HG02943 (cell line): ENCODE results near the gene TMEM51.

ENCODE experiments used
- ATAC-seq: cut with Tn5 transposase; IDR thresholded peaks from one replicate; pipeline ENCODE4 v1.9.1; 2021; ENCODE audit warnings: mild to moderate bottlenecking, low read depth, moderate library complexity; ENCODE audit not compliant: unreplicated experiment

The TMEM51 gene

DNA sequence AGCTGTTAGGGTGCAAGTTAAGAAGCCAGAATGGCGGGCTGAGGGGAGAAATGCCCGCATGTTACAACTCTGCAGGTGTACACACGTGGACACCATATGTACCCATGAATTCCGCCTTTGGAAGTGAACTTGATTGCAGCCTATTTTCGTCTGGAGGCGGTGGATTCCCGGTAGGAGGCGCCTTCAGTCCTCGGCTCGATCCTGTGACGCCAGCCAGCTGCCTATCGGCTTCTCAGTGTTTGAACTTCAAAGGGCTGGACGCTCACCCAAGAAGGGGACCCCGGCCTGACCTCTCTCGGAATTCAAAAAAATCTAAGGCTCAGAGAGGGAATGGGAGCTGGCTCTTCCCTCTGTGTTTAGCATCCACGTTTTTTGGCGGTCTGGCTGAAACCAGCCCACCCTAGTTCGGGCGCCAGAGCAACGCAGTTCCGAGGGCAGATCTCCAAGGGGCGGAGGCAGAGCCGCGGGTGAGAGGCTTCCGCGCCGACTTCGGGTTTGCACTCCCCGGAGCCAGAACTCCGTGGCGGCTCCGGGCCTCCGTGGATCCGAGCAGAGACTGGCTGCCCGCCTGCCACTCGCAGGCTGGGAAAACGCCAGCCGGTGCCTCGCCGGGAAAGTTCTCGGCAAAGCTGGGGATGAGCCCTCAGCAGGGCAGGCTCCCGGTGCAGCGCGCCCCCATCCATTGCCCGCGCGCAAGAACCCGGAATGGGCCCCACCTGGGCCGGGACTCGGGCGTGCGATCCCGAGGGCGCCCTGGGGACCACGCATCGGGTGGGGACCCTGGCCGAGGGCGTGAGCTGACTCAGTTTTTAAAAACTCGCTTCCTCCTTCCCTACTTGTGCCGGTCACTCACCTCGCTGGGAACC is 996 bp upstream of the TMEM51 start:
- ATAC-seq = no peak

GRCh38 chr1:15153842-15154479 is 414 bp downstream of the TMEM51 start:
- no peak for ATAC-seq

DNA sequence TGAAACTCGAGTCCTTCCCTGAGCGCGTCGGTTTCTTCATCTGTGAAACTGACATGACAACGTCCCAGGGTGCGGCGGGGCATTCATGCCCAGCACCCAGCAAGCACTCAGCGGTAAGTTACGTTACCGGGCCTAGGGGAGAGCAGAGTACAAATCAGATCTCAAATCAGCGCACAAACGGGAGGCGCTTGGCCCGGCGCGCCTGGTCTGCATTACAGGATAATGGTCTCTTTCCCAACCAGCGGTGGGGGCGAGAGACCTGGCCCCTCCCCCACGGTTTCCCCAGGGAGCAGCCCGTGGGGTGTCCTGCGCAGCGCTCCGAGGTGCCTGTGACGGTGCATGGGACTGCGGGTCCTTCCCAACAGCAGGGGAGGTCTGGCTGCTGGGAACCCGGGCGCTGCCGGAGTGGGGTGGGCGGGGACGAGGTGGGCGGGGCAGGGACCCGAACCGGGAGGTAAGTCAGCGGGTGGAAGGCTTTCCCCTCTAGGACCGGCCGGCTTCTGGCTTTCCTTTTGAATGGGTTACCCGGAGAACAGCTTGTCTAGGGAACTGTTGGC is 1.0 kb downstream of the TMEM51 start:
- no peak for ATAC-seq

DNA sequence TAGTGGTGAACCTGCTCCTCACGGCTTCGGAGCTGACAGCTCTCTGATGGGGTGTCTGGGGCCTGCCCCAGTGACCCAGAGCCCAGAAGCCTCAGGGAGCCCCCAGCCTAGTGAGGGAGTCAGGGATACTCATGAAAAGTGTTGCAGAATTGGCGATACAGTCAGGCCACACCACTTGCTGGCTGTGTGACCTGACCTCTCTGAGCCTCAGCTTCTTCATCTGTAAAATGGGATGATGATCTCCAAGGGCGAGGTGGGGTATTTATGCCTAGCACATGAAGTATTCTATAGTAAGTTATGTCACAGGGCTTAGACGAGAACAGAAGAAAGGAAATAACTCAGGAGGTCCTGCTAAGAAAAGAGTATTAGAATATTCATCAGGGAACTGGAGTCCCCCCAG is 1.6 kb downstream of the TMEM51 start:
- no peak for ATAC-seq

DNA sequence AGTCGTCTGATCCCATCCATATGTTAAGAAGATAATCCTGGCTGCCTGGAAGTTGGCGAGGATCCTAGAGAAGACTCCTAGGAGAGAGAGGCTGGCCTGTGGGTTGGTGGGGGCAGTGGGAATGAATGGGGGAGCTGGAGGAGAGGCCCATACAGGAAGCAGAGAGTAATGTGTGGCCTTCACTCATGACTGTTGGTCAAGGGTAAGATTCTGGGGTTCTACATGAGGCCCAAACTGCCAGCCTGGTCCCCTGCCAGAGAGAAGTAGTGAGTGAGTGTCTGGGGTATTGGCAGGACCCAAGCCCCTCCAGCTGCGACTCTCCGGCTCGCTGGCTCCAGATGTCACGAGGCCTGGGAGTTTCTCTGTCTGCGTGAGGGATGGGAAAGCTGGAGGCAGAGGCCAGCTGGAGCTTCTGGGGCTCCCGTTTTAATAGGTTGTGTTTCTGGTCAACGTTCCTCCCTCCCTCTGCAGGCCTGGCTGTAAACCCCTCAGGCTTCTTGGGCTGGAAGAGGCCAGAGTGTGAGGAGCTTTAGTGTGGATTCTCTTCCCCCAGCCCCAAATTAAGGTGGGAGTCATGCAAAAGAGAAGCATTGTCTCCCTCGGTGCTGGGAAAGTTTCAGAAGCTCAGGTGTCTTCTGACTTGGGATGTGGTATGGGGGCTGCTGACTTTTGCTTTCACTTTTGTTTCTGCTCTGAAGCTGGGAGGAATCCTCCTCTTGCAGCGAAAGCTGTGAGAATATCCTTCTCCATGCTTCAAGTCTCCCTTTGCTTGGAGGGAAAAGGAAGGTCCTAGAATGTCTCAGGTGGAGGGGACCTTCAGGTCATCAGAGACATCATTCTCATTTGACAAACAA is 2.6 kb downstream of the TMEM51 start:
- no peak for ATAC-seq

GRCh38 chr1:15156807-15157380 is 3.3 kb downstream of the TMEM51 start:
- no peak for ATAC-seq

GRCh38 chr1:15157524-15158399 is 4.2 kb downstream of the TMEM51 start:
- ATAC-seq = no peak

DNA sequence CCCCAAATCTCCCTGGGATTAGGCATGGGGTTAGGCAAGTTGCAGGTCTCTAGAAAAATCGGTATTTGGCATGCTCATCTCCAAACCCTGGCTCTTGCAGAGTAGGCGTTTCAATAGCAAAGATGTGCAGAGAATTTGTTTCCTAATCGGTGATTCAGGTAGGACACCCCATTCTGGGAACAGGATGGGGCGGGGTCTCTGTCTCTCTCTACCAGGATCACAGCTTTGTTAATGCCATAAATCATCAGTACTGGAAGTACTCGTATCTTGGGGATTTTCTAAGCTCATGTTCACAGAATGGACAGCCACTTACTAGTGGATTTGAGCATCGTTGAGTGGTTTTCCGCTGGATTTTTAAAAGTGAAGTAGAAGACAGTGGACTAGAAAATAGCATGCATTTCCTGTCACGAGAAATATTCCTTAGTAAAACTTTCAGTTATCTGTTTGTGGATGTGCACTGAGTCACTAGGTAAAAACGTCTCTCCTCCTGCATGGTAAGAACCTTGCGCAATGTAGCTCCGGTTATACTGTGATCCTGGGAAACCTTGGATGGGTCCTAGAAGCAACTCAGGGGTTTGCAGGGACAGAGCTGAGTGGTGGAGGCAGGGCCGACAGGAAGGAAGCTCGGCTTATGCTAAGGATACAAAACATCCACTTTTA is 5.1 kb downstream of the TMEM51 start:
- ATAC-seq = no peak

GRCh38 chr1:15159166-15159555 is 5.6 kb downstream of the TMEM51 start:
- no peak for ATAC-seq

- no peak for ATAC-seq
Measured at GRCh38 chr1:15160626-15161025, 7.1 kb downstream of the TMEM51 start.

DNA sequence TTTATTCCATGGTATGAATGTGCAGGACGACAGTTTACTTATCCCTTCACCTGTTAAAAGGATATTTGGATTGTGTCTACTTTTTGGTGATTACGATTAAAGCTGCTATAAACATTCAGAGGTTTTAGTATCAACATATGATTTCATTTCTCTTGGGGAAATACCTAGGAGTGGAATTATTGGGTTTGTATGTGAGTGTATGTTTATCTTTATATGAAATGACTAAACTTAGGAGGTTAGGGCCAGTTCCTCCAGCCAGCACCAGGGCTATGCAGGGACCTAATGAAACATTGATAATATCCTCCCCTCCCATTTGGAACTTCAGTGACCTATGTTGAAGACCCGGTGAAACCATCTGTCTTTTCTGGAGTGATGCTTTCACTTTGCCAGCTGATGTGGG is 13.8 kb downstream of the TMEM51 start:
- no peak for ATAC-seq

- ATAC-seq = no peak
Measured at GRCh38 chr1:15168479-15168878, 14.9 kb downstream of the TMEM51 start.

DNA sequence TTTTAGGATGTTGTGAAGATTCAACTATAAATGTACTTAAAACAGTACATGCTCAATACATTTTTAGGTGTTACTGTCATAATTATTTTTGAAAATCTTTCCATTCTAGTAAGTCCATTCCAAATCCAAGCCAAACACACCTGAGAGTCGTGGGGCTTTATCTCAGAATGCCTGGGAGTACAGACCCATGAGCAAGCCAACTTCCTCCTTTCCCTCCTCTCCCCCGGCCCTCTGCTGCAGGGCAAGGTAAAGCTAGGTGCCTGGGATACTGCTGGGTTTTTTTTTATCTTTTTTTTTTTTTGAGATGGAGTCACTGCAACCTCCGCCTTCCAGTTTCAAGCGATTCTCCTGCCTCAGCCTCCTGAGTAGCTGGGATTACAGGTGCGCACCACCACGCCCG is 16.5 kb downstream of the TMEM51 start:
- no peak for ATAC-seq

- ATAC-seq = no peak
Measured at GRCh38 chr1:15171271-15171908, 17.8 kb downstream of the TMEM51 start.

DNA sequence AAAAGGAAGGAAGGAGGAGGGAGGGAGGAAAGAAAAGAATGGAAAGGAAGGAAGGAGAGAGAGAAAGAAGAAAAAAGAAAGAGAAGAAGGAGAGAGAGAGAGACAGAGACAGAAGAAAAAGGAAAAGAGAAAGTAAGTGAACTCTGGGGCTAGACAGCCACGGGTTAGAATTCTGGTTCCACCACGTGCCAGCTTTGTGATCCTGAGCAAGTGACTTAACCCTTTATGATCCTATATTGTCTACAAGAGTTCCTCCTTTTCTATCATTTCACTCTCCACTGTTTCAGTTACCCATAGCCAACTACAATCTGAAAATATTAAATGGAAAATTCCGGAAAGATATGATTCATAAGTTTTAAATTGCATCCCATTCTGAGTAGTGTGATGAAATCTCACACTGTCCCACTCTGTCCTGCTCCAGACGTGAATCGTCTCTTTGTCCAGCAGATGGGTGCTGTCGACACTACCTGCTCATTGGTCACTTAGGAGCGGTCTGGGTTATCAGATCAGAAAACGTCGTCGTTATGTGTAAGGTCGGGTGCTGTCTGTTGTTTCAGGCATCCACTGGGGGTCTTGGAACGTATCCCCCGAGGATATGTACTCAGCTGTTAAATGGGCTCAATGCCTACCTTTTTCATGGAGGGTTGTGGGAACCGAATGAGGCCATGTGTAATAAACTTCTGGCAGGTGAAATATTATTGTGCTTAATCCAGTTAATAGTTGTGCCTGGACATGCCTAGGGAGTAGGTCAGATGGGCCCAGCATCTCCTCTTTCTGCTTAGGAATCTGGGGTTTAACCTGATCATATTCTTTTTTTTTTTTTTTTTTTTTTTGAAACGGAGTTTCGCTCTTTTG is 19.1 kb downstream of the TMEM51 start:
- no peak for ATAC-seq

GRCh38 chr1:15173863-15174614 is 20.5 kb downstream of the TMEM51 start:
- ATAC-seq = no peak

DNA sequence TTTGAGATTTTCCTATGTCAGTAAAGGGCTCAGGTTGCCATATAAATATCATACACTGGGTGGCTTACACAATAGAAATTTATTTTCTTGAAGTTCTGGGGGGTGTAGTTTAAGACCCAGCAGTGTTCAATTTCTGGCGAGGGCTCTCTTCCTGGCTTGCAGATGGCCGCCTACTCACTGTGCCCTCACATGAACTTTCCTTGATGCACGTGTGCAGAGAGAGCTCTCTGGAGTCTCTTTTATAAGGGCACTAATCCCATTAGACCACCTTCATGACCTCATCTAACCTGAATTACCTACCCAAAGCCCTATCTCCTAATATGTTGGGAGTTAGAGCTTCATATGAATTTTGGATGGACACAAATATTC is 21.1 kb downstream of the TMEM51 start:
- ATAC-seq = no peak
